CD4-positive, alpha-beta T cell treated with Interleukin-17A for 4 hours (primary cell): Measurements from ENCODE around the gene KIAA1671.
"Not testable (repeated sequence)": the region's sequence is repeated elsewhere in the genome, so short reads cannot be mapped to it uniquely, and the experiment has no call there.

Experiments
- DNase-seq: peaks from one replicate; pipeline ENCODE4 v3.0.0-alpha.2; 2020; ENCODE audit warnings: mixed read lengths

KIAA1671 gene

DNA sequence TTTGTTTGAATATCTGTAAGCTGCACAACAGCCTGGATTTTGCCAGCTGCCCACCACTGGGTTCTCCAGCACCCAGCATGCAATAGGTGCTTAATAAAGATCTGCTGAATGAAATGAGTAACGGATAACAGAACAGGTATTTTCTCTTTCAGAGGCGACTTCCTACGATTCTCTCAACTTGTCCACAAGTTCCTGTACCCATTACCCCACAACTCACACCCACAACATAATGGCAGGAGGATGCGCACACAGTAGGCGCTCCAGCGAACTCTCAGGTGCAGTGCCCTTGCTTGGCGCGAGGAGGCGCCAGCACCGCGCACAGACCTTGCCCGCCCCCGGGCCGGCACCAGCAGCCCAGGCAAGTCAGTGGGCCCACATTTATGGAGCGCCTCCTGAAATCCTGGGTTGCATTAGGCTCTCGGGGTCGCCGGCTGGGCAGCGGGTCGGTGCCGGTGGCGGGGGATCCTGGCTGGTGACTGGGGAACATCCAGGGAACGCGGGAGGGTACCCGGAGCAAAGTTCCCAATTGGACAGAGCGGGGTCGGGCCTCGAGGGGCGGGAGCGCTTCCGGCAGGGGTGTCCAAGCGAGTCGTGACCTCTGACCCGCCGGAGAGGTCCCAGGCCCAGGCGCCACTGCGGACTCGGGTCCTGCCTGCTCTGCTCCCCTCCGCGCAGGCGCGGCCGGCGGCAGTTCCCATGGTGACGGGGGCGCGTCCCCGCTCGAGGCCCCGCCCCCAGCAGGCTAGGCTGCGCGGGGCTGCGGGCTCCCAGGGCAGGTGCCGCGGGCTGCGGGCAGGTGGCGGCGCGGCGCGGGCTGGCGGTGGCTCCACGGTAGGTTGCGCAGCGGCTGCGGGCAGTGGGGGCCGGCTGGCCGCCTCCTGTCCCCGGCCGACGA lies at the start of gene KIAA1671:
TSS of gene KIAA1671 (plus strand) at position 775 of the 895 bp plus-strand sequence. CDS start 75,284 bp downstream, outside the sequence.
- DNase-seq = peak; percentile 89

DNA sequence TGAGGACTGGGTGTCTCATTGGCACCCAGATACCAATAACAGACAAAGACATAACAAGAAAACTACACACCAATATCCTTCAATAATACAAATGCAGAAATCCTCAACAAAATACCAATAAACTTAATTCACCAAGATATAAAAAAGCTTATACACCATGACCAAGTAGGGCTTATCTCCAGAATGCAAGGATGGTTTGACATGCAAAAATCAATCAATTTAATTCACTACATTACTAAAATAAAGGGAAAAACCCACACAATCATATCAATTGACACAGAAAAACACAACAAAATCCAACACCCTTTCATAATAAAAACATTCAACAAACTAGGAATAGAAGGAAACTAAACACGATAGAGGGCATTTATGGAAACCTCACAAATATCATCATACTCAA lies 46.6 kb upstream of the KIAA1671 start:
- no peak for DNase-seq

DNA sequence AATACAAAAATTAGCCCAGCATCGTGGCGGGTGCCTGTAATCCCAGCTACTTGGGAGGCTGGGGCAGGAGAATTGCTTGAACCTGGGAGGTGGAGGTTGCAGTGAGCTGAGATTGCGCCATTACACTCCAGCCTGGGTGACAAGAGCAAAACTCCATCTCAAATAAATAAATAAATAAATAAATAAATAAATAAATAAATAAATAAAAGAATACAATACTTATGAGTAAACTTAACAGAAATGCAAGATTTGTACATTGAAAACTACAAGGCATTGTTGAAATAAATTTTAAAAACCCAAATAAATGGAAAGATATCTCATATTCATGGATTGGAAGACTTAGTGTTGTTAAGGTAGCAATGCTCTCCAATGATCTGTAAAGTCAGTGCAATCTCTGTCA lies 45.4 kb upstream of the KIAA1671 start:
- not testable (repeated sequence) for DNase-seq

DNA sequence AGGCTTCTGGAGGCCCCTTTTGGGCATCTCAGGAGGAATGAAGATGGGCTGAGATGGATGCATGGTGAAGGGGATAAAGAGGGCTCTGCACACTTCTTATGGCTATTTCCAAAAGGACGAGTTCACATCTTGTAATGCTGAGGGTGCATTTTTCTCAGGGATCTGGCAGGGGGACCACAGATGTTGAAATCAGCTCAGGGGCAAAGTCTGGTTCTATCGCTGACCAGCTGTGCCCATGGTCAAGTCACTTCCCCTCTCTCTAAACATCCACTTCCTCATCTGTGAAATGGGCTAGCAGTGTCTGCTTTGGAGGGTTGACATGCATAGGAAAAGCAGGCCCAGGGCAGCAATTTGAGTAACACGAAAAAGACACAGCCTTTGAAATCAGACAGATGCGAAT lies 32.5 kb upstream of the KIAA1671 start:
- DNase-seq = no peak

DNA sequence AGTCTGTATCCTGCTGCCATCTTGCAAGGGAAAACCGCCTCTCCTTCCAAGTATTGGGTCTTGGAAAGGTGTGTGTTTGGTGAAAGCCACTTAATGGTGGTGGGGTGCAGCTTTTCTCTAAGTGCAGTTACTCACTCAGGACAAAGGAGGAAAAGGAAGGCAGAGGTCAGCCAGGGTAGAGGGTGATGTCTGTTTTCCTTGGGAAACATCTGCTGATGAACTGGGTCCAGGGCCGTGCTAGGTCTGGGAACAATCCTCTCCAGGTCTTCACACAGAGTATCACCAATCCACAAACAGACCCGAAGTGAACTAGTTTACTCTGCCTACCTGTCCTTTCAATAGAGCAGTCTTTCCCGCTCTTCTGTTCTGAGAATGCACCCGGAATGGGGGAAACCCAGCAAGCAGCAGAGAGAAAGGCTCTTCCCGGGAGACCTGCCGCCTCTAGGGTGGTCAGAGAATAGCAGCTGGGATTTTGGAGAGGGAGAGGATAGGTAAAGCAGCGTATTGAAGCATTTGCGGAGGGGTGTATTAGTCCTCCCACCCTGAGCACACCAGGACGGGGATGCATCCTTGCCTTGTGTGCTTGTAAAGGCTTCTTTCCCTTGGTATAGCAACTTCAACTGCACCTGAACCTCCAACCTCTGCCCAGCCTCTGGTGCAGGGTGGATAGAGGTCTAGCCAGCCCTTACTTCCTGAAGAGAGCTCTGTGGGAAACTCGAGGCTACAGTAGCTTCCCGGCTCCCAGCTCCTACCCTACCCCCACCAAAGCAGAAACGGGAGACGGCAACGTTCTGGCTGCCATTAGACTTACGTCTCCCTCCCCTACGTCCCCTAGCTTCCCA lies 26.7 kb upstream of the KIAA1671 start:
- DNase-seq = no peak

DNA sequence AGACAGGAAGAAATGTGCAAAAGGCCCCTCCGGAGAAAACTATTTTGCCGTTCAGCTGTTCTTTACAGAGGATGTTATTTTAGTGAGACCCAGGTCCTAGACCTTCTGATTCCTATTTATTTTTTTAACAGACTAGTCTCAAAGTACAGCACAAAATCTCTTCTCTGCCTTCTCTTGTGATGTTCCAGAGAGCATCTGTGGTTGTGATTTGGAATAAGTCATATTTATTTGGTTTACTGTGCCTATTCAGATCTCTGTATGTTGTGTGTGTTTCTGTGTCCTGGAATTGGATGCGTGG lies 26.1 kb upstream of the KIAA1671 start:
- no peak for DNase-seq

DNA sequence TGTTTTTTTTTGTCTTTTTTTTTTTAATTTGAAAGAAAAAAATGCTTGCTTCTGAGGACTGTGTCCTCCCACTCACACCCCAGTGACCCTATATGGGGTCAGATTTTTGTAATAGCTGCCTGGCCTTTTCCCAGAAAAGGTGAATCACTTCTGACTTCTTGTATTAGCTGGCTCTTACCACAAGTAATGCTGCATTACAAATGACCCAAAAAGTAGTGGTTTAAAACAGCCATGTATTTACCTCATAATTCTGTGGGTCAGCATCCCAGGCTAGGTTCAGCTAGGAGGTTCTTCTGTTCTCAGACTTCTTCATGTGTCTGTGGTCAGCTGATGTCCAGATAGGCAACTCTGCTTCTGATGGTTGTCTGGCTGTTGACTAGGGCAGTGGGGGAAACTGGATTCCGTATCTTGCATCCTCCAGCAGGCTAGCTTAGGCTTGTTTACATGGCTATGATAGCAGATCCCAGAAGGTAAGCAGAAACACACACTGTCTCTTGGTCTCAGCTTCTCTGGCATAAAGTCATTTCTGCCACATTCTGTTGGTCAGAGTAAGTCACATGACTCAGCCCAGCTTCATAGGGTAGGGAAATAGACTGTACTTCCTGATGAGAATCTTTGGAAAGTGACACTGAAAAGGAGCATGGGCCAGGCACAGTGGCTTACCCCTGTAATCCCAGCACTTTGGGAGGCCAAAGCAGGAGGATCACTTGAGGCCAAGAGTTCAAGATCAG lies 25.5 kb upstream of the KIAA1671 start:
- no peak for DNase-seq

DNA sequence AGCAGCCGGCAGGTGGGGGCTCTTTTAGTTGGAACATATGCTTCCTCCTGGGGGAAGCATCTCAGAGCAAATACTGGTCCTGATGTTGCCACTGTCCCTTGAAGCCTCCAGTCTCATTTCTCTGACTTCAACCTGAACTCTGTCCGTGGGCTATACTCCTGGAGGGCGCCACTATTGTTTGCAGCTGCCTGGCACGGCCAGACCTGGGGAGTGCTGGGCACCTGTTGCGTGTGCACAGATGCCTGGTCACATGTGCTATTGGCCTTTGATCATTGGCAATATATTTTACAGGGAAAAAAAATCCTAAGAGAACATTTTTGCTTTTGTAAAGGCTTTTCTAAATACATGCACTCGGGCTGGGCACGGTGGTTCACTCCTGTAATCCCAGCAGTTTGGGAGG lies 24.2 kb upstream of the KIAA1671 start:
- no peak for DNase-seq

DNA sequence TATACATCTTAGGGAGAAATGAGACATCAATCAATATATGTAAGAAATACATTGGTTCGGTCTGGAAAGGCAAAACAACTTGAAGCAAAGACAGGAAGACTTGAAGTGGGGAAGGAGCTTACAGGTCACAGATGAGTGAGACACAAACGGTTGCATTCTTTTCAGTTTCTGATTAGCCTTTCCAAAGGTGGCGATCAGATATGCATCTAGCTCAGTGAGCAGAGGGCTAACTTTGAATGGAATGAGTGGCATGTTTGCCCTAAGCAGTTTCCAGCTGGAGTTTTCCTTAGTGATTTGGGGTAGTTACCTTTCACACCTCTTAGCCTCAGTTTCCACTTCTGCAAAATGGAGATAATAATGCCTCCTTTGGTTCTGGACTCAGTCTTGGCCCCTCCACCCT lies 21.8 kb upstream of the KIAA1671 start:
- no peak for DNase-seq

DNA sequence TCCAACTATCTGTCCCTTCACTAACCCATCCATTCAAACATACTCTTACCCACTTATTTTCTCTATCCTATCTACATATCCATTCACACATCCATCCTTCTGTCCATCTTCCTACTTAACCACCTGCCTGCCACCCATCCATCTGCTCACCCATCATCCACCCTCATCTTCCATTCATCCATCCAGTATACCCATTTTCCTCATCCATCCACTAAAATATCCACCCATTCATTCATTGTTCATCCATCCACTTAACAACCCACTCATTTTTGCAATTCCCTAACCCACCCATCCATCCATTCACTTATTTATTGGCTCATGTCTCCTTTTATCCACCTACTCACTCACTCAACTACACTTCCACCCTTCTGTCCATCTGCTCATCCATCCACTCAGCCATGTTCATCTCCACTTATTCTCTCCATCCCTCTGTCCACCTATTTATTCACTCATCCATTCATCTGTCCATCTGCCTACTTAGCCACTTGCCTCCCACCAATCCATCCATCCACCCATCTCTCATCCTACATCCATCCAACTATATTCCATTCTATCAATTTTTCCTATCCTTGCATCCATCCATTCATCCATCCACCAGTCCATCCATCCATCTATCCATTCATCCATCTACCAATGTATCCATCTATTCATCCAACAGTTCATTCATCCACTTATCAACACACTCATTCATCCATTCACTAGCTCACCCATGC lies 16.6 kb upstream of the KIAA1671 start:
- DNase-seq = no peak

DNA sequence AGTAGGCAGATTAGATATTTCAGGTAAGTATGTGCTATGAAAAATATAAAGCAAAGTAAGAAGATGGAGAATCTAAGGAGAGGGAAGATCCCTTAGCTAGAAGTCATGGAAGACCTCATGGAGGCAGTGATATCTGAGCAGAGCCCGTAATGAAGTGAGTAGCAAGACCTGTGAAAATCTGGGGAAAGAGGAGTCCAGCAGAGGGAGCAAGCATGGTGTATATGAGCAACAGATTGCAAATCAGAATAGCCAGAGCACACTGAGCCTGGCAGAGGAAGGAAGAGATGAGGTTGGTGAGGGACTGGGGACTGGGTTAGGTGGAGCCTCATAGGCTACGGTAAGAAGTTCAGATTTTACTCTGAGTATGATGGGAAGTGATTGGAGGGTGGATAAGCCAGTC lies 15.4 kb upstream of the KIAA1671 start:
- no peak for DNase-seq

DNA sequence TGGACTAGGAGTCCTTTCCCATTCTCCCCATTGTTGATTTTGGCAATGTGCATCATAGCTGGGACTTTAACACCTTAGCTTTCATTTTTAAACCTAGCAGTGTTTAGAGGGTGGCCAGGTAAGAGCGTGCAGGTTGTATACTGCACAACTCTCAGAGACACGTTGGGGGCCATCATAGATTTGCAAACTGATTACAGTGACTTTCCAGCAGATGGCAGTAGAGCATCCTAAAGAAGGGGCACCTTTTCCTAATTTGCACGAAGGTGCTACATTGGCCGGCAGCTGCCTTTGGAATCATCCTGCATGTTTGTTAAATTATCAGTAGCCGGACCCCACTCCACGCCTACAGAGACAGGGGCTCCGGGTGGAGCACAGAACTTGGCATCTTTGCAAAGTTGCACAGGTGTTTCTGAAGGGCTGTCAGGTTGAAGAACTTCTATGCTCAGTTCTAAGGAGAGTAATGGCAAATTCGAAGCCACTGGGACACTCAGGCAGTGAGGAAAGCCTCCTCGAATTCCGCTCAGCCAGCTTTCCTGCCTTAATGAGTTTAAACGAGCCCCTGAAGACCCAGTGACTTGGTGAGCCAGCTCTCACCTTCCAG lies 13.7 kb upstream of the KIAA1671 start:
- peak; percentile 45 for DNase-seq

DNA sequence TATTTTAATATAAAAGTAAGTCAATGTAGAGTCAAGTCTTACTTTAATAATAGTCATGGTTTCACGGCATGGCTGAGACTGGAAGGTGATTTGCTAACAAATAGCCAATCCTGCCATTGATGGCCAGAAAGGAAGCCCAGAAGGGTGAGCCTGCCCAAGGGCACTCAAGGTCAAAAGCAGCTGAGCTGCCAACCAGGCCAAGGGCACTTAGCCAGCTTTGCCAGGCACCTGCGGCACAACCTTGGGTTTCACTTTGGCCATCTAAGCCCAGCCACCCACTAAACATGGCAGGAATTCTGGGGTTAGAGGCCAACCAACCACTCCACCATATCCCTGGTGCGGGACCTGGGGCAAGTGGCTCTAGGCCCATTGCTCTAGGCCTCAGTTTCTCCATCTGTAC lies 10.2 kb upstream of the KIAA1671 start:
- no peak for DNase-seq

DNA sequence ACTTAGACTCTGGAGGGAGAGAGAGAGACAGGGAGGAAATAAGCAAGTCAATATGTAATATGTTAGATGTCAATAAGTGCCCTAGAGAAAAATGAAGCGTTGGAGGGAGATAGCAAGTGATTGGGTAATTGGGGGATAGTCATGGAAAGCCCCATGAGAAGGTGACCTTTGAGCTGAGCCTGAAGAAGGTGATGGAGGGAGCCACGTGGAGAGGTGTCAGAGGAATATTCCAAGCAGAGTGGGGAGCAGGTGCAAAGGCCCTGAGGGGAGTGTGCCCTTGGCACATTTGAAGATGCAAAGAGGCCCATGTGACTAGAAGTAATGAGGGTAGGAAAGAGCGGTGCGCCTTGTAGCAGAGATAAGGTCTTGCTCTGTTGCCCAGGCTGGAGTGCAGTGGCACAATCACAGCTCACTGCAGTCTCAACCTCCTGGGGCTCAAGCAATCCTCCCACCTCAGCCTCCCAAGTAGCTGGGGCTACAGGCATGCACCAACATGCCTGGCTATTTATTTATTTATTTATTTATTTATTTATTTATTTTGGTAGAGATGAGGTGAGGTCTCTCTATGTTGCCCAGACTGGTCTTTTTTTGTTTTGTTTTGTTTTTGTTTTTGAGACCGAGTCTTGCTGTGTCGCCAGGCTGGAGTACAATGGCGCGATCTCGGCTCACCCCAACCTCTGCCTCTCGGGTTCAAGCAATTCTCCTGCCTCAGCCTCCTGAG lies 8.1 kb upstream of the KIAA1671 start:
- no peak for DNase-seq

DNA sequence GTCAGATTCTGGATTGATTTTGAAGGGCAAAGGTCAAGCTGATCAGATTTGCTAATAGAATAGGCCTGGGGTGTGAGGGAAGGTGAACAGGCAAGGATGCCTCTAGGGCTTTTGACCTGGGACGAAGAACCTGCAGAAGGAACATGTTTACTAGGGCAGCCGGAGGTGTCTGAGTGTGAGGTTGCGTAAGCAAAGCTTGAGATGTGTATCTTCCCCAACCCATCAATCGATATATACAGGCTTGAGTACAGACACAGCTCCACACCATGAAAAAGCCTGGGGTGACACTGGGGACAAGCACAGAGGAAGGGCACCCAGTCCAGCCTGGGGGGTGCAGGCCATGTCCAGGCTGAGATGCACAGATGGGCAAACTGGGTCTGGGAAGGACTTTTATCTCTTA lies 7.1 kb upstream of the KIAA1671 start:
- DNase-seq = no peak

DNA sequence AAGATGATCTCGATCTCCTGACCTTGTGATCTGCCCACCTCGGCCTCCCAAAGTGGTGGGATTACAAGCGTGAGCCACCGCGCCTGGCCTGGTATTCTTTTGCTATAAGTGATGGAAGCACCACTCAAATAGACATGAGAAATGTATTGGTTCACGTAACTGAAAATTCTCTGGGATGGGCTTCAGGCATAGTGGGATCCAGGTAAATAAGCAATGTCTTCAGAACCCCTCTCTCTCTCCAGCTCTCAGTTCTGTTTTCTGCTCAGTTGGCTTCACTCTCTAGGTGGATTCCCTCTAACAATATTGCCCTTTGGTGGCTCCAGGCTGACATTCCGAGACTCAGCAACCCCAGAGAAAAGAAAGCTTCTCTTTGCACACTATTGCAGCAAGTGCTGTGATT lies 5.1 kb upstream of the KIAA1671 start:
- DNase-seq = no peak

DNA sequence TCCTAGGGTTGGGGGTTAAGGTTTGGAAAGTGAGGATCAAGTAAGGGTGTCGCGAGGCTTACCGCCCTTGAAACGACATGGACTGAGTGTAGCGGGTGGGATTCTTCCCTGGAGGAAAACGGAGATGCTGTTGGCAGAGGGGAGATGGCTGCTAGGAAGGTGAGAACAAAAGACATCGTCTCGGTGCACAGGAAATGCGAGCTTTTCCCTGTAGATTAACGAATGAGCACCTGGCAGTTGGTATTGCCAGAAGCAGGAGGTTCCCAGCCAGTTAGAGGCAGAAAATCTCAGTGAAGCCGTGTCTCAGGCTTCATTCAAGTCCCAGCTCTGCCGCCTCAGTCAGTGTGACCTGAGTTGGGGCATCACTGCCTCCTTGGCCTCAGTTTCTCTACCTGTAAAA lies 4.6 kb upstream of the KIAA1671 start:
- DNase-seq = no peak

DNA sequence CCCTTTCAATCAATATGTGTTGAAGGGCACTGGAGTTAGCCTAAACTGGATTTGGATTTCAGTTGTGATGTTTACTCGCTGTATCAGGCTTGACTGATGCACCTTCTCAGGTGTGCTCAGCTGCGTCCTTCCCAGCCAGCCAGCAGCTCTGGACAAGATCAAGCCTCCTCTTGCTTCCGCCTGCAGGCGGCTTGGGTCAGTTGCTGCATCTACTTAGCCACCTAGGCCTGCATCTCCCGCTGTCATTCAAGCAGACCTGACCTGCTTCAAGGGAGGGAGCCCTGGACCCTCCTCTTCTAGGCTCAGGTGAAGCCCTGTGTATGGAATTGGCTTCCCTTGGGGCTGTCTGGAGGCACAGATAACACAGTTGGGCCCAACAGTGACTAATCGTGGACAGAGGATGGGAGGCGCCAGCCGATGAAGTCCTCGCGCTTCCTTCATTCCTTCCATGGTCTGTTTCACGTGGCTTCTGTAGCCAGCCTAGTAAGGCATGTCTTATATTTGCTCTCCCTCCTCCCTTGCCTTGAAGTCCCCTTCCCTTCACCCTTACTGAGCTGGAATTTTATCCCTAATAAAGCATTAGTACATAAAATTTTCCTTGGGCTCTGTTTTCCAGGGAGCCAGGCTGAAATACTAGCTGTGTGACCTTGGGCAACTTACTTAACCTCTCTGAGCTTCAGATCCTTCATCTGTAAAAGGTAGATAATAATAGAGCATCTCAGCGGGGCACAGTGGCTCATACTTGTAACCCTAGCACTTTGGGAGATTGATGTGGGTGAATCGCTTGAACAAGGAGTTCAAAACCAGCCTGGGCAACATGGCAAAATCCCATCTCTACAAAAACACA lies 3.9 kb upstream of the KIAA1671 start:
- no peak for DNase-seq

DNA sequence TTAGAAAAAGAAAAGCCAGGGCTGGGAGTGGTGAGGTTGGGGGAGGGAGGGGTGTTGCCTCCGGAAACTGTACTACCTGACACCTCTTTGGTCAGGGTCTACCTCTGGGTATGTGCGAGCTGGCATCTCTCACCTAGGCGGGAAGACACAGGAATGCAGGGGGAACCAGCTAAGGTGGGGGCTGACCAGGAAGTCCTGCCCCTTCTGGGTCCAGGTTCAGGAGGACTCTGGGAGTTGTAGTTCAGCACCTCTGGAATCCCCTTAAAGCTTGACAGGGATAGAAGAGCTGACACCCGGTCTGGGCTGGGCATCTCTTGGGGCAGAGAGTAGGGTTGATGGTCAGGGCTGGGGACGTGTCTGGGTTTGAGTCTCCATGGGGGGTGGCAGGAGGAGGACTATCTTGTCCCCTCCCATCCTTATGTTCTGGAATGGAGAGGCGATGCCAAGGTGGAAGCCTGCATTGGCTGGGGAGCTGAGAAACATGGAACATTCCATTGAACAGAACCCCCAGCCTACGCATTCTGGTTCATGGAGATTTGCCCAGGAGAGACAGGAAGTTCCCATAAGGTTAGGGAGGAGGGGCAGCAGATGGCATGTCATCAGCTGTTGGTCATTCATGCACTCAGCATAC lies 2.1 kb upstream of the KIAA1671 start:
- no peak for DNase-seq

DNA sequence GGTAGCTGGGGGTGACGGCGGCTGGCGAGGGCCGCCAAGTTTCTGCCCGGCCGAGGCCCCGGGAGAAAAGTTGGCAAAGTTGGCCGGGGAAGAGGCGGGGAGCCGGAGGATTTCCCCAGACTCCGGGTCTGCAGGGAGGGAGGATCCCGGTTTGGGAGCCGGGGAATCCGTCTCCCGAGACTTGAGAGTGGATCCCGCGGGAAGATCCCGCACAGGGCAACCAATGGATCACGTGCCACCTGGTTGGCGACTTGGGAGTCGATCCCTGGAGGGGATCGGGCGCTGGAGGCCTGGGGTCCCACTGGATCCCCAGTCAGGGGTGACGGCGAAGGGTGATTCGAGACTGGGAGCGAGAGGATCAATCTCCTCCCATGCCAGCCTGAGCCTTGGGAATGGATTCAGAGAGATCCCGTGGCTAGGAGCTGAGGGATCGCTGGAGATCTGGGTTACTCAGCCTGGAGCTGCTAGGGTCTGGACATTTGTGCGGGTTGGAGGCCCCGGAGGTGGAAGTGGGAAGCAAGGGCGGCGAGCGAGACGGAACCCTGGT lies 394 bp downstream of the KIAA1671 start:
- peak; percentile 6 for DNase-seq
